Measurements from ENCODE around the gene TLK1.
"Not testable (repeated sequence)": the region's sequence is repeated elsewhere in the genome, so short reads cannot be mapped to it uniquely, and the experiment has no call there.

TLK1 gene

GRCh38 chr2:171084128-171084527 is 76.6 kb downstream of the TLK1 start:
- DNase-seq (ENCODE audit: low read depth), result no peak

DNA sequence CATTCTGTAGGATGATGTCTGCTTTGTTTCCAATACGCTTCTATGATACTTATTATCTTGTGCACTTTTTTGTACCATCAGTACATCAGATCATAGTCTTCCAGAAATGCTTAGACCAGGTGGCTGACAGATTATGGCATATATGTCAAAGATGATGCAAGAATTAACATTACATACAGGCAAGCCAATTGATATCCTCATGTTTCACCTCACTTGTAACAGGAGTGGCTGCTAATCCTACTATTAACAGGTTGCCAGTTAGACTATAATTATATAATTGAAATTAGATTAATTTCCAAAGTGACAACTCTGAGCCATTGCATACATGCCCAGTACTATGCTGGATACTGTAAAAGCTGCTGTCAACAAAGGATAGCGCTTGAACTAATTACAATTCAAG is 77.2 kb downstream of the TLK1 start:
- no peak for DNase-seq (ENCODE audit: low read depth)

DNA sequence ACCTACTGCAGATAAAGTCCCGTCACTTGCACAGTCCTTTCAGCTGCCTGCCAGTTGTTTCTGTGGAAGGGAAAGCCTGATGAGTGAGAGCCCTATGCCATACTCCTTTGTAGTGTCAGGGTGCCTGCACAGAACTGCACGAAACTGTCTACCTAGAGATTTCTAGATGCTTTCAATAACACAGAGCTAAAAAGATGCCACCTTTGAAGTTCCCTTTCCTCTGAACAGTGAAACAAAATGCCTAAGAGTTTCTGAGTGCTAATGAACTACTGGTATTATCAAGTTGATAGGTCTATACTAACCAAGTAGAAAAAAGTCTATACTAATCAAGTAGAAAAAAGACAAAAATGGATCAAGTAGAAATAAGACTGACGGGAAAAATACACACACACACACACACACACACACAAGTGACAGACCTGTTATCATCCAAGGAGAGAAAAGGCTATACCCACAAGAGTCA is 79.0 kb downstream of the TLK1 start:
- no peak for DNase-seq (ENCODE audit: low read depth)

GRCh38 chr2:171080607-171081006 is 80.1 kb downstream of the TLK1 start:
- DNase-seq (ENCODE audit: low read depth), result no peak

DNA sequence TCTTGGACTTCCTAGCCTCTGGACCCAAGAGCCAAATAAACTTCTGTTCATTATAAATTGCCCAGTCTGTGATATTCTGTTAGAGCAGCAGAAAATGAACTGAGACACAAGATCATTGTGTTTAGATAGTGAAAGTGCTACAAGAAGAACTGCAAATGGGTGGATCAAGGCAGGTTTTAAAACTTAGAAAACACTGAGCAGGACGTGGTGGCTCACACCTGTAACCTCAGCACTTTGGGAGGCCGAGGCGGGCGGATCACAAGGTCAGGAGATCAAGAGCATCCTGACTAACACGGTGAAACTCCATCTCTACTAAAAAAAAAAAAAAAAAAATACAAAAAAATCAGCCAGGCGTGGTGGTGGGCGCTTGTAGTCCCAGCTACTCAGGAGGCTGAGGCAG is 84.3 kb downstream of the TLK1 start:
- not testable (repeated sequence) for DNase-seq (ENCODE audit: low read depth)

GRCh38 chr2:171072164-171072563 is 88.5 kb downstream of the TLK1 start:
- DNase-seq (ENCODE audit: low read depth), result no peak

DNA sequence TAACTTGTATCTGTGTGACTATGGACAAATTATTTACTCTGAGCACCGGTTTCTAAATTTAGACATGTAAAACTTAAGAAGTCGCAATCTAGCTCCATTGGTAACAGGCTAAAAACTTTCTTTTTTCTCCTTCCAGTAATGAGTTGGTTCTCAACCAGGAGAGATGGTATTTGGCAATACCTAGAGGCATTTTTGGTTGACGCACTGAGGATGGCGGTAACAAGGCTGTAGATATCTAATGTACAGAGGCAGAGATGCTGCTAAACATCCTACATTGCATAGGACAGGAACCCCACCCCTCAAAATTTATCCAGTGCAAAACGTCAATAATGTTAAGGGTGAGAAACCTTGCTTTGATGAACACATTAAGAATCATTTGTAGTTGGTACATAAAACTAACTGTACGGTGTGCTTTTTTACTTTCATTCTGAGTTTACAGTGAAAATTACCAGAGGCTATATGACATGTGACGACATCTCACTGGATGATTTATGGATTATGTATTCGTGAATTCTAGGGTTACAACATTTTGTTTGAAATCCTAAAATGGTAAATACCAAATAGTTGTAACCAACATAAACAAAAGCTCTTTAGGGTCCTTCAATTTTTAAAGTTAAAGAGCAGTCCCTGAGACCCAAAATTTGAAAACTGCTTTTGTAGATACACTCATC is 91.3 kb downstream of the TLK1 start:
- DNase-seq (ENCODE audit: low read depth), result no peak

GRCh38 chr2:171066110-171066509 is 94.6 kb downstream of the TLK1 start:
- no peak for DNase-seq (ENCODE audit: low read depth)

DNA sequence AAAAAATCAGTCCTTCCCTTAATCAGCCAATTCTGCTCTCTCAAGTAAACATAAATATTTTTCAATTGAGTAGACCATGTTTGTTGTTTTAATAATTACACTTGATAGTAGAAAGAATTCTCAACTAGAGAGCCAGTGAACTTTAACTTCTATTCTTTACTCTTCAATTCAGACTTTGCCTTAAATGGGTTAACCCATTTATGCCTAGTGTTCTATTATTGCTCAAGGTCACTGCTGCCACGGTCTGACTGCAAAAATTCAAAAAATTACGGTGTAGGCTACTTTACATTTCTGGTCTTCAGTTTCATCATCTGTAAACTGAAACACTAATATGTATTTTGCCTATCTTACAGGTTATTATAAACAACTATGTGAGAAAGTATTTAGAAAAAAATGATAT is 103.1 kb downstream of the TLK1 start:
- no peak for DNase-seq (ENCODE audit: low read depth)

- DNase-seq (ENCODE audit: low read depth), result peak; percentile 76
Observed at GRCh38 chr2:171056307-171056706, 104.4 kb downstream of the TLK1 start.

DNA sequence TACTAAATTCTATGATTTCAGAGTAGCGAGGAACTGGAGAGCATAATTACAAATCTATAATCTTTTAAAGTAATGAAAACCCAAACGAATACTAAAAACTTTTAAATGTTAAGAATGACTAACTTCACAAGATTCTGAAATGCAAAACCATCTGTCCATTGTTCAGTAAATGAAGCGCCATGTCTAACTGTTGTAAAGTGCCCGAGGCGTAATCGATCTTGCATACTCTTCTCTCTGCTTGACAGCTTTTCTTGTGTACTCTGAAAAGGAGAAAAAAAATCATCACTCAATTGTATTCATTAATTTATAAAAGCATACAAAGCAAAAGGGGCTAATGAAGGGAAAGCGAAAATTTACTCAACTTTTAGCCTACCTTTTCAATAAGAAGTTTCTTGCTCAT is 111.0 kb downstream of the TLK1 start:
- no peak for DNase-seq (ENCODE audit: low read depth)

DNA sequence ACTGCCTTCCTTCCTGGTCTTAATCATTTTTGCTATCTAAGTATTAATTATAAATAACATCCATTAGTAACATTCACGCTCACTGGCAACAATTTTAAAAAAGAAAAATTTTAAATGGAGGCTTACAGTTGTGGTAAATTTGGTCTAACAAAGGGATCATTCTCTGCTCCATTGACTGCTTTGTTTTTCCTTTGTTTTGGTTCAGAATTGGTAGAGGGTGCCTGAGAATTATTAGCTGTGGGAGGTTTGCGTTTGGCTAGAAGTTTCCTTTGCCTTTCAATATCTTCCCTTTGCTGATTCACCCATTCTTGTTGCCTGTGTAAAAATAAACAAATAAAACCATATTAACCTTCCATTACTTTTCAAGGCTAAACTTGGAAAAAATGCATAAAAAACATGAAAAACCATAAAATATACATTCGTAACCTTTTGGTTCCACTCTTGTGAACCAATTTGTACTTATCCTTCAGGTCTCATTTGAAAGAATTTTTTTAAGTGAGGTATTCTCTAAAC is 114.6 kb downstream of the TLK1 start:
- peak; percentile 15 for DNase-seq (ENCODE audit: low read depth)

GRCh38 chr2:171044416-171044815 is 116.3 kb downstream of the TLK1 start:
- no peak for DNase-seq (ENCODE audit: low read depth)

DNA sequence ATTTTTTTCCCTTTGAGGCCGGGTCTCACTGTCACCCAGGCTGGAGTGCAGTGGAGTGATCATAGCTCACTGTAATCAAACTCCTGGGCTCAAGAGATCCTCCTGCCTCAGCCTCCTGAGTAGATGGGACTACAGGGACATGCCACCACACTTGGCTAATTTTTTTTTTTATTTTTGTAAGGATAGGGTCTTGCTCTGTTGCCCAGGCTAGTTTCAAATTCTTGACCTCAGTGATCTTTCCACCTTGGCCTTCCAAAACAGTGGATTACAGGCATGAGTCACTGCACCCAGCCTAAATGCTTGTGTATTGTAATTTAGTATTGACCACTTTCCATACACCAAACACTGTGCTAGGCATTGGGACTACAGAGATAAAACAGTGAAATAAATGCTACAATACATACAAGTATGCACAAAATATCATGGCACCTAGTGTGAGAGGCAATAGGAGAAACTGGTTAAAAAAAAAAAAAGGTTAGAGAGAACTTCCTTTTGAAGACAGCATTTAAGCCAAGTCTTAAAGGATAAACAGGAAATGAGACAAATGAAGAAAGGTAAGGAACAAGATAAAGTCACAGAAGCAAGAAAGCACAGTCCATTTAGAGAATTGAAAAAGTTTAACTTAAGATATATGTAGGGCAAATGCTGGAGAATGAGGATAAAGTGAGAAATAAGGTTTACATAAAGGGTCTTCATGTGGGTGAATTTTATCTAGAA is 118.3 kb downstream of the TLK1 start:
- DNase-seq (ENCODE audit: low read depth), result no peak

DNA sequence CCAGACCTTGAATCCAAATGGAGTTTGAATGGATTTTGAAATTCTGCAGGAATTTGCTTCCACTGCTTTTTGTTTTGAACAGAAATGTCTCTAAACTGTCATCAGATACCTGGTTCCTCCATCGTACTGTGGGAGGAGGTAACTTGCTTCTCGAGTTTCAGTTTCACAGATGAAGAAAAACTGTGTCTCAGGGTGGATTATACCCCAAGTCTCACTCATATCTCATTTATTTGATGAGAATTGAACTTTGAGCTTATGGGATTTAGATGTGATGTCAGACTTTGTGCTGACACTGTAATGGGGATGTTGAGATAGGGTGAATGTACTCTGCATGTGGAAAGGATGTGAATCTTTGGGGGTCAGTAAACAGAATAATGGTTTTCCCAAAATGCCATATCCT is 124.2 kb downstream of the TLK1 start:
- no peak for DNase-seq (ENCODE audit: low read depth)

GRCh38 chr2:171034315-171034714 is 126.4 kb downstream of the TLK1 start:
- DNase-seq (ENCODE audit: low read depth), result no peak

GRCh38 chr2:171025214-171025613 is 135.5 kb downstream of the TLK1 start:
- no peak for DNase-seq (ENCODE audit: low read depth)

DNA sequence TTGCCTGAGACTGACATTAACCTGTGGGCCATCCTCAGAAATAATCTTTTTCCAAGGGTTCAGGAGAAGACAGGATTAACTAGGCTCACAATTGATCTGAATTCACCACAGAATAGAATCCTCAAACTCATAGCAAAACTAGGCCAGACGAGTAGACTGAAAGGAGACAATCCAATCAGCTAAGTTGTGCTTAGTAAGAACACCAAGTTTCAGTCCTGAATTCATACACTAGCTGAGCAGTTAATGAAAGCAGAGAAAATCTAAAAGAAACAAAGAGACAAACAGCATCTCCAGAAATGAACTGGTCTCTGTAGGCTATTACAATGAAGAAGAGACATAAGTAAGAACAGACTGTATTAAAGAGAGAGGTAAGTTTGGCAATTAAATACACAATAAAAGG is 142.2 kb downstream of the TLK1 start:
- no peak for DNase-seq (ENCODE audit: low read depth)

GRCh38 chr2:171016125-171016524 is 144.6 kb downstream of the TLK1 start:
- no peak for DNase-seq (ENCODE audit: low read depth)

- DNase-seq (ENCODE audit: low read depth), result no peak
Observed at GRCh38 chr2:171013851-171014250, 146.8 kb downstream of the TLK1 start.

DNA sequence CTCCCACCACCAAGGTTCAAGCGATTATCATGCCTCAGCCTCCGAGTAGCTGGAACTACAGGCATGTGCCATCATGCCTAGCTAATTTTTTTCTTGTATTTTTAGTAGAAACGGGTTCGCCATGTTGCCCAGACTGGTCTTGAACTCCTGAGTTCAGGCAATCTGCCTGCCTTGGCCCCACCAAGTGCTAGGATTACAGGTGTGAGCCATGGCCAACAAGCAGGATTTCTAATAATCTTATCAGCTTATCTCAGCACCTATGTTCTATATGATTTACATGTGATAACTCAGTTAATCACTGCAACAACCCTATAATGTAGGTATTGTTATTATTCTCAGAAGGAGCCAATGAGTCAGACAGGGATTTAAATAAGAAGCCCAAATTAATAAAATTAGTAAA is 151.3 kb downstream of the TLK1 start:
- DNase-seq (ENCODE audit: low read depth), result no peak

DNA sequence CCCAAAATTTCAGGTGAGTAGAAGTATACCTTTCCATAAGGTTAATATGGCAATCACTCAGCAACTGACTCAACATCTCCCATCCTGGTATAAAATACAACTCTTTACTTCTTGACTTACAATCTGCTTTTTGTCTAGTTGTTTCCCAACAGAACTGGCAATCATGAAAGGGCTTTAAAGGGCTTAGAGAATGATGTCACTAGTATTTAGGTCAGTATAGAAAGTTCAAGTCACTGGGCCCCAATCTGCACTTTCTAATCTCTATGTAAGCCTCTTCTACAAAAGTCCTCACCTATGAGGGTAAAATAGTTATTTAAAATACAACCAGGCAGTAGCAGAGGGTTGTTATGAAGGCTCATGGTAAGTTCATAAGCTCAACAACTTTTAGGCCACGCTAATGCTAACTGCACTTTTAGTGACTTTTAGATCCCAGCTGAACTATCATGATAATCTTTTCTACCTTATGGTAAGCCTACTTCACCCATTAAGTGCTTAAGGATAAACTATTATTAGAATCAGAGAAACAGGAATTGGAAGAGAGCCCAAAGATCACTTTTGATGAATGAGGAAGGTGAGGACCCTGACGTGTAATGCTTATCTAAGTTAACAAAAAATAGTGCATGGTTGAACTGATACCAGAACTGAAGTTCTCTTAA is 152.0 kb downstream of the TLK1 start:
- no peak for DNase-seq (ENCODE audit: low read depth)

- no peak for DNase-seq (ENCODE audit: low read depth)
Observed at GRCh38 chr2:171004833-171005232, 155.9 kb downstream of the TLK1 start.
